Measurements from ENCODE around the gene ANGPTL8. TPM values are rescaled to one million over a fixed set of nuclear protein-coding genes. Genes with fewer than 3 reads are reported as not detected.

ANGPTL8 gene
- total RNA-seq, 1 experiment from 2014 or later: not detected

DNA sequence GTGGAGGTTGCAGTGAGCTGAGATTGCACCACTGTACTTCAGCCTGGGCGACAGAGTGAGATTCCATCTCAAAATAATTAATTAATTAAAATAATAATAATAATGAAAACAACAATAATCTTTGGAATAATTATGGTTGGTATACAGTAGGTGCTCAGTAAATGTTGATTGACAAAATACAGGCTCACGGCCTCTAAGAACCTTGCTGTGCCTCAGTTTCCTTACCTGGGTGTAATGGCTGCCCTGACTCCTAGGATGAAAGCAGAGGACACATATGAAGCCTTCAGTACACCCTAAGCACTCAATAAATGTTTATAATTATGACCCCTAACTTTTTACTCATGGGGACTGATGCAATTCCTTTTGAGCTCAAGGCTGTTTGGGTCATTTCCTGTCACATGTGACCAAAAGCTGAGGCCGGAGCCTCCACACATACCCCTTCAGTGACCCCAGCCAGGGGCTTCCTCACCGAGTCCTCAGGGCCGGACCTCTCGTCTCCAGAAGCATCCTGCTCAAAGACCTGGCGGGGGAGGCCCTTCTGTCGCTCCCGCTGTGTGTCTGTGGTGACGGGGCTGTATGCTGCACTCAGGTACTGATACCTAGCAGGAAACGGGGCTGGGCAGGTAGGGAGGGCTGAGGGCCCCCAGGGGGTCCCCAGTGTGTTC lies 12.4 kb downstream of the ANGPTL8 start:
- Histone ChIP-seq H3K36me3 (ENCODE audit: control insufficient read depth, insufficient read depth, low read length) (no peaks in the 10 kb centered on the region), H3K27ac (ENCODE audit: low read length) (no peak overlapping the region), H3K27me3 (ENCODE audit: control insufficient read depth, insufficient read depth, low read length) (no peaks in the 10 kb centered on the region), H3K9me3 (ENCODE audit: control insufficient read depth, insufficient read depth, low read depth, low read length) (no peaks in the 10 kb centered on the region), H3K4me1 (ENCODE audit: control insufficient read depth, insufficient read depth, low read length) (no peaks in the 10 kb centered on the region), H3K4me3 (ENCODE audit: low read depth in 2 of 2, low read length in 2 of 2) (no peak overlapping the region)
- intact Hi-C loops (cut with micrococcal nuclease; ENCODE audit: unreplicated experiment) (no loop called here), in situ Hi-C loops (cut with HindIII; ENCODE audit: low pct_unique_long_range_greater_than_20kb, low sequenced_read_pairs) (no loop called here)
- ChIA-PET POLR2A (no interaction called here), CTCF (no interaction called here)
- BruUV-seq (replicated peaks): no TSS peak
- no peak for DNase-seq (ENCODE audit: low read depth, low spot score)
- TF ChIP-seq POLR2AphosphoS5 (IDR thresholded peaks at IDR 0.05; ENCODE audit: low read depth, low read length) (no peak), SIN3A (IDR thresholded peaks at IDR 0.05; ENCODE audit: borderline replicate concordance, insufficient read depth, low read depth, low read length) (no peak), TCF7L2 (IDR thresholded peaks at IDR 0.05; ENCODE audit: low read depth, low read length) (no peak), CTCF (IDR thresholded peaks at IDR 0.05) (no peak)
- TF ChIP-seq, protein P1, sequence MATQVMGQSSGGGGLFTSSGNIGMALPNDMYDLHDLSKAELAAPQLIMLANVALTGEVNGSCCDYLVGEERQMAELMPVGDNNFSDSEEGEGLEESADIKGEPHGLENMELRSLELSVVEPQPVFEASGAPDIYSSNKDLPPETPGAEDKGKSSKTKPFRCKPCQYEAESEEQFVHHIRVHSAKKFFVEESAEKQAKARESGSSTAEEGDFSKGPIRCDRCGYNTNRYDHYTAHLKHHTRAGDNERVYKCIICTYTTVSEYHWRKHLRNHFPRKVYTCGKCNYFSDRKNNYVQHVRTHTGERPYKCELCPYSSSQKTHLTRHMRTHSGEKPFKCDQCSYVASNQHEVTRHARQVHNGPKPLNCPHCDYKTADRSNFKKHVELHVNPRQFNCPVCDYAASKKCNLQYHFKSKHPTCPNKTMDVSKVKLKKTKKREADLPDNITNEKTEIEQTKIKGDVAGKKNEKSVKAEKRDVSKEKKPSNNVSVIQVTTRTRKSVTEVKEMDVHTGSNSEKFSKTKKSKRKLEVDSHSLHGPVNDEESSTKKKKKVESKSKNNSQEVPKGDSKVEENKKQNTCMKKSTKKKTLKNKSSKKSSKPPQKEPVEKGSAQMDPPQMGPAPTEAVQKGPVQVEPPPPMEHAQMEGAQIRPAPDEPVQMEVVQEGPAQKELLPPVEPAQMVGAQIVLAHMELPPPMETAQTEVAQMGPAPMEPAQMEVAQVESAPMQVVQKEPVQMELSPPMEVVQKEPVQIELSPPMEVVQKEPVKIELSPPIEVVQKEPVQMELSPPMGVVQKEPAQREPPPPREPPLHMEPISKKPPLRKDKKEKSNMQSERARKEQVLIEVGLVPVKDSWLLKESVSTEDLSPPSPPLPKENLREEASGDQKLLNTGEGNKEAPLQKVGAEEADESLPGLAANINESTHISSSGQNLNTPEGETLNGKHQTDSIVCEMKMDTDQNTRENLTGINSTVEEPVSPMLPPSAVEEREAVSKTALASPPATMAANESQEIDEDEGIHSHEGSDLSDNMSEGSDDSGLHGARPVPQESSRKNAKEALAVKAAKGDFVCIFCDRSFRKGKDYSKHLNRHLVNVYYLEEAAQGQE (IDR thresholded peaks at IDR 0.05; ENCODE audit: insufficient read depth in 1 of 2, low read depth in 2 of 2, low read length in 1 of 2): no peak
- no peak for ATAC-seq

GRCh38 chr19:11252665-11253355 lies 13.4 kb downstream of the ANGPTL8 start:
- in situ Hi-C loops (cut with HindIII; ENCODE audit: low pct_unique_long_range_greater_than_20kb, low sequenced_read_pairs): no loop called here
- no peak overlapping the region for H3K27ac ChIP-seq (ENCODE audit: low read length)
- CTCF ChIA-PET: no interaction called here
- no peaks in the 10 kb centered on the region for H3K36me3 ChIP-seq (ENCODE audit: control insufficient read depth, insufficient read depth, low read length)
- DNase-seq (ENCODE audit: low read depth, low spot score) (no peak), ATAC-seq (no peak)
- TF ChIP-seq SIN3A (IDR thresholded peaks at IDR 0.05; ENCODE audit: borderline replicate concordance, insufficient read depth, low read depth, low read length): no peak
- TF ChIP-seq, protein P1 (IDR thresholded peaks at IDR 0.05; ENCODE audit: insufficient read depth in 1 of 2, low read depth in 2 of 2, low read length in 1 of 2): no peak
- TF ChIP-seq POLR2AphosphoS5 (IDR thresholded peaks at IDR 0.05; ENCODE audit: low read depth, low read length): no peak
- no peak for TF ChIP-seq TCF7L2 (IDR thresholded peaks at IDR 0.05; ENCODE audit: low read depth, low read length)
- TF ChIP-seq CTCF (IDR thresholded peaks at IDR 0.05): no peak
- H3K4me3 ChIP-seq (ENCODE audit: low read depth in 2 of 2, low read length in 2 of 2): no peak overlapping the region
- H3K27me3 ChIP-seq (ENCODE audit: control insufficient read depth, insufficient read depth, low read length): no peaks in the 10 kb centered on the region
- no TSS peak for BruUV-seq (replicated peaks)
- no peaks in the 10 kb centered on the region for H3K9me3 ChIP-seq (ENCODE audit: control insufficient read depth, insufficient read depth, low read depth, low read length)
- POLR2A ChIA-PET: no interaction called here
- intact Hi-C loops (cut with micrococcal nuclease; ENCODE audit: unreplicated experiment): no loop called here
- H3K4me1 ChIP-seq (ENCODE audit: control insufficient read depth, insufficient read depth, low read length): no peaks in the 10 kb centered on the region

Measured in Panc1 (cell line).